ENCODE measurements around the gene KLF11.

The KLF11 gene

GRCh38 chr2:10043256-10043905 is at the start of gene KLF11:
TSS of gene KLF11 (plus strand) at chr2:10043550. CDS start at chr2:10043717, 167 bp downstream.
- DNase-seq = peak; percentile 96

- no peak for DNase-seq
Observed at GRCh38 chr2:9994462-9994861, 48.9 kb upstream of the KLF11 start.

- no peak for DNase-seq
Observed at GRCh38 chr2:9995059-9995458, 48.3 kb upstream of the KLF11 start.

GRCh38 chr2:9996321-9996720 is 47.0 kb upstream of the KLF11 start:
- no peak for DNase-seq

- DNase-seq = no peak
Observed at GRCh38 chr2:9997936-9998335, 45.4 kb upstream of the KLF11 start.

DNA sequence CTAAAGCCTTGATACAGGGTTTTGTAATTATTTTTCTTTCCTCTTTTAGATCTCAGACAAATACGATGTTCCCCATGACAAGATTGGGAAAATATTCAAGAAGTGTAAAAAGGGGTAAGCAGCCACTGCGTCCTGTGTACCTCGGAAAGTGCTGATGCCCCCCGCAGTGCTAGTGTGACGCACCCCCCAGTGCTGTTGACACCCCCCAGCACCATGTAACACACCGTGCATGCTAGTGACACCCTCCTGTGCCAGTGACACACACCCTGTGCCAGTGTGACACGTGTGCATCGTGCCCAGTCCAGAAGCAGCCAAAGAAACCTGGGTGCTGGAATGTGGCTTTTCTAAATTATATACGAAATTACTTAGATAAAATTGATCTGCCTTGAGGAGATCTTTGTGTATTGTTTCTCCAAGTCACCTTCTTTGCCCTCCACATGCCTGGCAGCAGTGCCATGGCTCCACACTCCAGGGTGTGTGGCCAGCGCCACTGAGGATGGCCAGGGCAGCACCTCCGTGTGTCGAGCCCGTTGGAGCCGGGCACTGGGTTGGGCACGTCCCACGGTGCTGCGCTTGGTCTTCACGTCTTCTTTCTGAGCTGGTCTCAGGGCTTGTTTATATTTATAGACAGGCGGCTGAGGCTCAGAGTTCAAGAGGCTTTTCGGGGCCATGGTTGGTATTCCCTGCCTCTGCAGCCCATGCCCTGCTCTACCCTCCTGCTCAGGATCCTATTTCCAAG is 44.3 kb upstream of the KLF11 start:
- no peak for DNase-seq

DNA sequence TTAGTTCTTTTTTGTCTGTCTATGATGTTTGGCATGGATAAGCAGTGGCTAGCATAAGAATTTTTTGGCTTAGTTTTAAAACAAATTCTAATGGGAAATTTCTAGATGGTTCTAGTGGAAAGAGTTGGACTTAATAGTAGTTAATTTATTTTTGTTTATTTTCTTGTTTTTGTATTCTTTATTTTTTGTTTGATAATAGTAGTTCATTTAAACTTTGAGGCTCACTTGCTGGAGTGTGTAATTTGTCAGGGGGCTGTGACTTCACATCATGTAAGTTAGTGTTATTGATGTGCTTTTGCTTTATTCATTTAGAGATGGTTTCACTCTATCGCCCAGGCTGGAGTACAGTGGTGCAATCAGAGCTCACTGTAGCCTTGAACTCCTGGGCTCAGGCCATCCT is 43.7 kb upstream of the KLF11 start:
- no peak for DNase-seq

DNA sequence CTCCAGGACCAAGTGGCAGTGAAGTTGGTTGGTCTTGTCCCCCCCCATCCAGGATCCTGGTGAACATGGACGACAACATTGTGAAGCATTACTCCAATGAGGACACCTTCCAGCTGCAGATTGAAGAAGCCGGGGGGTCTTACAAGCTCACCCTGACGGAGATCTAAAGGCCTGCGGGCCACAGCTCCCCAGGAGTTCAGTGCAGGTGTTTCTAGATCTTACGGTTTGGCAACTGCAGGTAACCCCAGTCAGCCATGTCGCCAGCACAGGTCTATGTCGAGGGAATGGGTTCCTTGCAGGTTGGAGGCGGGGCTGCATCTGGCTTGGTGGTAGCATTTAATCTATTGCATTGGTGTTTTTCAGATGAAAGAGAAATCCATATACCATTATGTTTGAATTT is 42.8 kb upstream of the KLF11 start:
- DNase-seq = no peak

DNA sequence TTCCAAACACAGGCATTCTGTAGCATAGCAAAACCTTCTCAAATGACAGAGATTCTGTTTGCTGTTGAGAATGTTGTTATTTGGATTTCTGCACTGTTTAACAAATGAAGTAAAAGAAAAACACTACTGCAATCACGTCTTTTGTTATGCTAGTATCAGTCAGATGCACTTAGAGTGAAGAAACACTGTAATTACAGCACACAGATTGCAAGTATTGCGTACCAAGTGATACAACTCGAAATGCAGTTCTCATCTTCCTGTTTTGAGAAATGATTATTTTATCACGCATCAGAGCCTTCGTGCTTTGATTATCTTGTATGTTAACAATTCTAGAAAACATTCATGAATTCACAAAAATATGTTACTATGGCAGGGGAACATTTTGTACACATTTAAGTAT is 41.8 kb upstream of the KLF11 start:
- DNase-seq = no peak

DNA sequence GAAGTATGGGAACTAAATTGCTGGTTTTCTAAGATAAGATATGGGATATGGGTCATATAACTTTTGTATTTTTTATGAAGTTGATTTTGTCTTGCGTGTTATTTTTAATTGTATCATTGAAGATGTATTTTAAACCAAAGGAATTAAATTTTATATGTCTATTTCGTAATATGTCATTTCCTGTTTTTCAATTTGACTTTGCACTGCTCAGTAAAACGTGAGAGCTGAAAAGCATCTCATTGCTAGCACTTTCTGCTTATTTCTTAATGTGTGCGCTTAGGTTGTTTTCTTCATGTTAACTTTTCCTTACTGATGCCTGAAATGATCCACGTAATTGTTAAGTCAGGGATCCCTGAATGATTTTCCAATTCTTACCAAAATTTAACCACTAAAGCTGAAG is 41.2 kb upstream of the KLF11 start:
- DNase-seq = no peak

- DNase-seq = no peak
Observed at GRCh38 chr2:10002681-10003080, 40.7 kb upstream of the KLF11 start.

GRCh38 chr2:10003206-10004125 is 39.9 kb upstream of the KLF11 start:
- no peak for DNase-seq

DNA sequence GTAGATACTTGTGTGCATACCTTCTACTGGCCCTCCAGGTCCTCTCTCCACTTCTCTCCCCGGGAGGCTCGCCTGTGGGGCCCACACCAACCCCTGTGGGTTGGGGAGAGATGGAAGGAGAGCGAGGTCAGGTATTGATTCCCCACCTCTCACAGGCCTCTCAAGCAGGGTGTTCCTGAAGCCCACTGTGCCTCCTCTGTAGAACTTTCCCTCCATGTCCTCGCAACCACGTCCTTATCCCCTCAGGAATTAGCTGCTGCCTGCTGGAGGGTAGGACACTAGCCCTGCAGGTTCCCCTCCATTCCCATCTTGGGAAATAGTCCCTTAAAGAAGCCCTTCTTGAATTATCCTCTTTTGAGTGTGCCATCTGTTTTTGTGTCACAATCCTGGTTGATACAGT is 38.9 kb upstream of the KLF11 start:
- DNase-seq = no peak

GRCh38 chr2:10004836-10005235 is 38.5 kb upstream of the KLF11 start:
- DNase-seq = no peak

GRCh38 chr2:10005461-10006235 is 37.7 kb upstream of the KLF11 start:
- DNase-seq = no peak

DNA sequence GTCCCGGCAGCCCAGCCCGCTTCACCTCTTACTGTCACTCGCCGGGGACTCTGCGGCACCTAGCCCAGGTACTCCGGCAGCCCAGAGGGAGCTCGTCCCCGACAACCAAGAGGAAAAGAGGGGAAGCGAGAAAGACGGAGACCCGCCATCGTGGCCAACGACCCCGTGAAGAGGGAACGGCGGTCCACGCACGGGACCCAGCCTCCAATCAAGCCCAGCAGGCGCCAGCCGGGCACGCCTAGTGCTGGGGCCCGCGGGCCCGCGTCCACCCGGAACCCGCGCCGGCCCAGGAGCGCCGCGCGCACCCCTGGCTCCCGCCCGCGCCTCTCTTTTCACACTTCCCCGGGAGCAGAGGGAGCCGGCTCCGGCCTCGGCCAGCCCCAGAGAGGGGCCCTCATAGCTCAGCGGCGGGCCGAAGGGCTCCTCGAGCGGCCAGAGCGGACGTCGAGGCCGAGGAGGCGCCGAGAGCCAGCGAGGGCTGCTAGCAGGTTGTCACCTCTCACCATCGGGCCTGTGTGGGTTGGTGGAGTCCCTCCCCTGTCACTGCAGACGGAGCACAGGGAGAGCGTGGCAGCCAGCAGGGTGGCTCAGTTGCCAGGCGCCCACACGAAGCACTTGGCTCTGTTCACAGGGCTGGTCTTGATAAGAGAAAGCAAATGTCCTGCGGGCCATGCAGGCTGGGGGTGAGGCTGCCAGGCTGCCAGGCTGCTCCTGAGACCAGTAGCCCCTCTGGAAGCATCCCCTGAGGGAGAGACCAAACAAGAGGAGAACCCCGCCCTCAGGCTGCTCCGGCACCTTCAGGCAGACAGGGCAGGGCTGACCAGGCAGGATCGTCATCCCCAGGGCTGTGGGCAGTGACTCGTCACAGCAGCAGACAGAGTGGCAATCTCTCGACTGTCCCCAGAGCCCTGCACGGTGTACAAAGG is 36.9 kb upstream of the KLF11 start:
- no peak for DNase-seq

DNA sequence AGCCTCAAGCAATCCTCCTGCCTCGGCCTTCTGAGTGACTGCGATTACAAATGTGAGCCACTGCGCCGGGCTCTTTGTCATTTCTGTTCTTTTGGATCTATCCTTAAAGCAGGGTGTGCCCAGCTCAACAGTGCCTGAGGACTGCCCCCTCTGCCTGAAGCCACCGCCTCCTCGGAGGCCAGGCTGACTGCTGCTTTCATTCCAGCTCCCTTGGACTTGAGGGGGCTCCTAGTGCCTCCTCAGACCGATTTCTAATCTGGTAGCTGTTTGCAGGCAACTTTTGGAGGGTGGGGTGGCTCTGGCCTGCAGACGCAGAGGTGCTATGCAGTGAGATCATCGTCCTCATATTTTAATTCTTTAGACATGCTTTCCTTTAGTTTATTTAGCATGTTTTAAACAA is 35.9 kb upstream of the KLF11 start:
- no peak for DNase-seq

GRCh38 chr2:10007921-10008808 is 35.2 kb upstream of the KLF11 start:
- no peak for DNase-seq

DNA sequence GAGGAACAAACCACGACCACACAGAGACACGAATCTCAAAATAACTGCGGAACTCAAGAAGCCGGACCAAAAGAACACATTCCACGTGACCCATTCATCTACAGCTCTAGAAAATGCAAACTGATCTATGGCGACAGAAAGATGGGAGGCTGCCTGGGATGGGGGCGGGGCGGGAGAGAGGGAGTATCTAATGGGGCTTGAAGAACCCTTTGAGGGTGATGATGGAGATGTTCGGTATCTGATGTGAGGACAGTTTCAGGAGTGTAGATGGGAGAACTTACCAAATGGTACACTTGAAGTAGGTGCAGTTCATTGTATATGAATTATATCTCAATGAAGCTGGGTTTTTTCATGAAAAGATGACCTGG is 34.6 kb upstream of the KLF11 start:
- DNase-seq = no peak

DNA sequence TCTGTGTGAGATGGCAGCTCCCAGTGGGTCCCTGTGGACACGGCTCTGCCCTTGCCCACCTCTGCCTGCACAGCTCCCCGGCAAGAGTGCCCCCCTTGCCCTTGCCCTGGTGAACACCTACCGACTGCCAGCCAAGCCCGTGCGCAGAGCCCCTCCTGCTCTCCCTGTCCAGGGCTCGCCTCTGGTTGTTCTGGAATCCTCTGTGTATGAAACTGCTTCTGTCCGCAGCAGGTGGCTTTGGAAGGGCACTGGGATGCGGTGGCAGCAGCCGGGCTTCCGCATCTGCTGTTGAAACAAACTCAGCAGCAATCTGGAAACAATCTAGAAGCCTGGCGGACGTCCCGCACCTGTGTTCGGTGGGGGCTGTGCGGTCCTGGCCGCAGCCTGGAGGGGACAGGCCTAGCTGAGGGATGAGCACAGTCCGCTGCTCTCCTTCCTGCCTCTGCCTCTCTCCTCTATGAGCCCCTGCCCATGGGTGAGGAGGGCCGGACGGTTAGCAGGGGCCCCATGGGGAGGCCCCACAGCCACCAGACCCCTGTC is 34.0 kb upstream of the KLF11 start:
- no peak for DNase-seq
